ENCODE measurements around the gene LANCL2.

DNA sequence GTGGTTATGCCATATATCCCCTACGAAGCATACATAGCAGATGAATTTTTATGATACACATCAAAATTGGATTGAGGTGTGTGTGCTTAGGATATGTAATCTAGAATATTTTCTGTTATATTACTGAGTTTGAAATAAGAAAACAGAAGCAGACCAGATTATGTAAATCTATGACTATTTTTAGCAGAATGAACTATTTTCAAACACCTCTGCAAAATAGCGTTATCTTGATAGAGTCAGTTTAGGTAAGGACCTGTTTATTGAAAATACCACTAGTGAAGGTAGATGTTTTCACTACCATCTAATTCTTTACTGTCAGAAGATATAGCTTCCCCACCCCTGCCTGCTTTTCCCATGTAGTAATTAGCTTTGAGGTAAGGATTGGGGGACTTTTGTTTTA is 9.1 kb downstream of the LANCL2 start:
- TF ChIP-seq, protein P1, sequence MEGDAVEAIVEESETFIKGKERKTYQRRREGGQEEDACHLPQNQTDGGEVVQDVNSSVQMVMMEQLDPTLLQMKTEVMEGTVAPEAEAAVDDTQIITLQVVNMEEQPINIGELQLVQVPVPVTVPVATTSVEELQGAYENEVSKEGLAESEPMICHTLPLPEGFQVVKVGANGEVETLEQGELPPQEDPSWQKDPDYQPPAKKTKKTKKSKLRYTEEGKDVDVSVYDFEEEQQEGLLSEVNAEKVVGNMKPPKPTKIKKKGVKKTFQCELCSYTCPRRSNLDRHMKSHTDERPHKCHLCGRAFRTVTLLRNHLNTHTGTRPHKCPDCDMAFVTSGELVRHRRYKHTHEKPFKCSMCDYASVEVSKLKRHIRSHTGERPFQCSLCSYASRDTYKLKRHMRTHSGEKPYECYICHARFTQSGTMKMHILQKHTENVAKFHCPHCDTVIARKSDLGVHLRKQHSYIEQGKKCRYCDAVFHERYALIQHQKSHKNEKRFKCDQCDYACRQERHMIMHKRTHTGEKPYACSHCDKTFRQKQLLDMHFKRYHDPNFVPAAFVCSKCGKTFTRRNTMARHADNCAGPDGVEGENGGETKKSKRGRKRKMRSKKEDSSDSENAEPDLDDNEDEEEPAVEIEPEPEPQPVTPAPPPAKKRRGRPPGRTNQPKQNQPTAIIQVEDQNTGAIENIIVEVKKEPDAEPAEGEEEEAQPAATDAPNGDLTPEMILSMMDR (IDR thresholded peaks at IDR 0.05): no peak
- no peak for TF ChIP-seq POLR2A (IDR thresholded peaks at IDR 0.05)
